GM19395 (cell line): ENCODE measurements around the gene KCNJ1.

ENCODE experiments used
- ATAC-seq: cut with Tn5 transposase; IDR thresholded peaks from one replicate; pipeline ENCODE4 v1.9.1; 2021; ENCODE audit warnings: mild to moderate bottlenecking, moderate library complexity; ENCODE audit not compliant: unreplicated experiment

The KCNJ1 gene

DNA sequence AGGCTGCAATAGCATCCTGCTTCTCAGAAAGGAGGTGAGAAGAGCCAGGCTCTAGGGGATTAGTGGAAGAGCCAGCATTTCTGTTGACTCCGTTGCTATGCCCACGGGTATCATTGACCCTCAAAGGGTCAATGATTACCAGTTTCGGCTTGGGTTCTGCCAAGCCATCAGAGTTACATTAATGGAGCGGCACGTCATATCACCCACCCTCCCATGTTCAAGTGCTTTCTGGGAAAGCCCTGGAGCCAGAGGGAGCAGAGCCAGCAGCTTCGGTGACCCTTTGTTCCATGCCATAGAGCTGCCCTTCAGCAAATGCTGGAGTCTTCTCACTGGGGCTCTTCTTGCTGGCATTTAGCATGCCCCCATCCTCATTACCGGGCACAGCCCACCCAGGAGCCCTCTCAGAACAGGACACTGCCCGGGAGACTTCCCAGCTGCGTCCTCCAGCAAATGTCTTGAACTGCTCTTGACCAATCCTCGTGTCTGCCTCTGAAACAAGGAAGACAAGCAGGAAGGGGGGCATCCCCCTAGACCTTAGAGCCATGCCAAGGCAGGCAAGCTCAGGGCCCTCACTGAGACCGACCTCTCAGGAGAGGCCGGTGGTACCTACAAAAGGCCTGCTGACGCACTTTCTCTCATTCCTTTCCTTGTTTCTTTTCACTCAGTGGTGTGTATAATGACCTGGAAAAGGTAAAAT is 14.6 kb downstream of the KCNJ1 start:
- ATAC-seq, result no peak

DNA sequence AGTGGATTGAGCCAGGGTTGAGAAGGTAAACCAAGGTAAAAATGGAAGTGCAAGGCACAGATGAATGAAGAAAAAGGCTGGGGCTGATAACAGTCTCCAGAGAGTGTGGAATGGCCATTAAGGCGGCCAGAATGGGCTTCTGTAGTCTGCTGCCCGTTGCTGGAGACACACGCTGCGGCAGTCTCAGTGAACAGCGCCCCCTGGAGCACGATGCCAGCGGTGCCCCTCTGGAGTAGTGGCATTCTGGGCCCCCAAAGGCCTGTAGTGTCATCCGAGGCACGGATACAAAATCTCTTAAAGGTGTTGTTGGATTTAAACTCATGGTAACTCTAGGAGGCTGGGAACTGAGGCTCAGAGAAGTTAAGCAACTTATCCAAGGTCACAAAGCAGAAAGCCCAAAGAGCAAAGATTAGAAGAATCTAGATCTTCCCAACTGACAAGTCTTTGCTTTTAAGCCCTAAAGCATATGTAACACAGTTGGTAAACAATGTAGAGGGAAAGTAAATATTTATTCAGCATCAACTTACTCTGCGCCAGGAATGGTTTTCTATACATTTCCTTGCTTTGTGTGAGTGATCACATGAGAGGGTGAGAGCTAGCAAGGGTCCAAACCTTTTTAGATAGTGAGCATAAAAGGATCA is 18.2 kb downstream of the KCNJ1 start:
- ATAC-seq, result peak; percentile 81

DNA sequence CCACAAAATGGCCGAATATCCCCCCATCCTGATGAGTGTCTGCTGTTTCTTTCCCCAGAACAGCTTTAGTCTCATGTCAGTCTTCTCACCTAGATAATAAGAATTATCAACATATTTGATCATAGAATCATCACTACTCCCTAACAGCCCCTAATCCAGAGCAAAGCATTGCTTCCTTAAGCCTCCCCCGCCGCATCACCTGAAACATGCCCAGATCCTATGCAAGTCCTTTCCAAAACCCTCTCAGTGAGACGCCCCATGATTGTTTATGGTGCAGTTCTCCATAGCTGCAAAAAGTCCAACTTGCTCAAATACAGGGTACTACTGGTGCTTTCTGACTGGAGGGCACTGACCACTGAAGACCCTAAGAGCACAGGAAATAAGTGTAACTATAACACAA is 20.1 kb downstream of the KCNJ1 start:
- no peak for ATAC-seq

DNA sequence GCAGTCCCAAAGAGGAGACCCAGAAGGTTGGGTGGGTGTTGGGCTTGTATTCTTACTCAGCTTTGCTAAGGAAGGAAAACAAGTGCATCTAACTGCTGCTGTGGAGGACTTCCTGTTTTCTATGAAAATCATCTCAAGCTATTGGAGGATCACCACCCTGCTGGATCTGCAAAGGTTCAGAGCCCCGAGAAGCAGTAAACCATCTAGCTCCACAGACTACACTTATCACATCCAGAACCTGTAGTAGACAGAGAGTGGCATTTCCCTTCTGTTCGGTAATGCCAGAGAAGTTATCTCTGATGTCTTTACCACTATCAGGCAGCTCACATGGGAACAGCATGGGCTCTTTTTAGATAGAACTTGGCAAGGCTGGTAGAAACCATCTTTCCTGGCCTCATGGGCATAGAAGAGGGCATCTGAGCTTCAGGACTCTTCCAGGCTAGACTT is 21.7 kb downstream of the KCNJ1 start:
- no peak for ATAC-seq

DNA sequence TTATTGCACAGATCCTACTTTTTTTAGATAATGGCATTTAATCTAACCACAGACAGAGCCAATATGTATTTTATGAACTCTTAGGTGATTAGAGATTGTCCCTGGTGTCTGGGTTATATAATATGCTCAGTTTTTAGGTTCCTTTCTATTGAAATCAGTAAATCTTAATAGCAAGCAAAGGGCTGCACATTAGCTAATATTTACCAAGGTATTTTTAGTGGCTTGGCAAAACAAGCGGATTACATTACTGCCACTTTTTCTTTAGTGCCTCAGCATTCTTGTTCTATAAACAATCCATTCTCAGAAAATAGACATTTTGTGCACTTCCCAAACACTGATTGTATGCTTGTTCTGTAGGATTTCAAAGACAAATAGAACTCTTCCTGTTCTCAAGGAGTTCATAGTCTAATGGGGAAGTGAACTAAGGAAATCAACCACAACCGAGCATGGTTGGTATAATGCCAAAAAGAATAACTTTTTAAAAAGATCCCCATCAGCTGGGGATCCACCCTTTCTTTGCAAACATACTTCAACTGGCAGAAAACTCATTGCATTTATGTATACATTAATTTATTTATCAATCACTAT is 23.8 kb downstream of the KCNJ1 start:
- ATAC-seq, result no peak

DNA sequence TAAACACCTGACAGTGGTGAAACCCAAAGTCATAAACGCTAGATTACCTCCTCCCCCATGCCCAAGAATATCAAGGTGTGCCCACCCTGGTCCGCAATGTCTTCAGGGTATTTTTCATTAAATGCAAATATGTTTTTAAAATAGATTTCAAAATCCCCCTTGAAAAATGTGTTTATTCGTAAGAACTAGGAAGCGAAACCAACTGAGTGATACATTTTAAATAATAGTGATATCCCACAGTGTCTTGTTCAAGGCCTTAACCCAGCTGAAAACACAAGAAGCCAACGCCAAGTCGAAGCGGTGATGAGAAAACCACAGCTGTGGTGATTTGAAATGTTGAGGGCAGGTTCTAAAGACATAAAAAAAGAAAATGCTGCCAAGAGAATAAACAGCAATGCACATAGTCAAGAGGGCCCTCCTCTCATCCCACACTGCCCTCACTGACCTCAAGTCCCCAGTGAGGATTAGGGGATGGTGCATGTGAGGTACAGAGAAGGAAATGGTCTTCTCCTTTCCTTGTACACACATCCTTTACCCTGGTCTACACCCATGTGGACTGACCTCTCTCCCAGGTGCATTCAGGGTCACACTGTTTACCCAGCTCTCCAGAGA is 25.5 kb downstream of the KCNJ1 start:
- ATAC-seq, result peak; percentile 78

DNA sequence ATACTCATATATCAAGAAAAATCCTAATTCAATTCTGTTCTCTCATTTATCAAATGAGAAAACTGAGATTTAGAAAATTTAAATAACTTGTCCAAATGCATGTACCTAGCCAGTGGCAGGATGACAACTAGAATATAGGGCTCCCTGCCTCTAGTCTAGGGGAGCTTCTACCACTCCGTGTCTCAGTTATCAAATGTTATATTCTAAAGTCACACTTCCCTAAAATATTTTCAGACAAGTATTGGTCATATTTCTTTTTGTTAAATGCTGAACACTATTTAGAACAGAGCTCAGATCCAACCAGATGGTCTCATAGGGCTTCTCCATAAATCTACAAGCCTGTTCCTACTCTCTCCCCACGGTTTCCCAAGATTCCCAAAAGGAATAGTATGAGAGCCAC is 26.3 kb downstream of the KCNJ1 start:
- ATAC-seq, result no peak

DNA sequence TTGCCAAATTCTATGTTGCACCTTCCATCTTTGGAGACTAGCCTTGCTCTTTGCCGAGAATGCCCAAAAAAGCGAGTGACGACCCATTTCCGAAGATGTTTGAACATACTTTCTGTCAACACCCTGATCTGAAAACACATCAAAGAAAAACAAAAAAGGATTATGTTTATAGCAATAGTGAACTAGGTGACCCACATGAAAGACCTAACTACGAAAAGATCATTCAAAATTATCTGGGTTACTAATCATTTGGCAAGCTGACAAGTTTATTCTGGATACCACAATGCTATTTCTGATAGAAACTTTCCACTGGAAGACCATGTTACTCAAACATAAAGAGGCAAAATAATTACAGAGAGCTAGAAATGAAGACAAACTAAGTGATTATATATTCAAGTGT is 27.0 kb downstream of the KCNJ1 start:
- no peak for ATAC-seq

DNA sequence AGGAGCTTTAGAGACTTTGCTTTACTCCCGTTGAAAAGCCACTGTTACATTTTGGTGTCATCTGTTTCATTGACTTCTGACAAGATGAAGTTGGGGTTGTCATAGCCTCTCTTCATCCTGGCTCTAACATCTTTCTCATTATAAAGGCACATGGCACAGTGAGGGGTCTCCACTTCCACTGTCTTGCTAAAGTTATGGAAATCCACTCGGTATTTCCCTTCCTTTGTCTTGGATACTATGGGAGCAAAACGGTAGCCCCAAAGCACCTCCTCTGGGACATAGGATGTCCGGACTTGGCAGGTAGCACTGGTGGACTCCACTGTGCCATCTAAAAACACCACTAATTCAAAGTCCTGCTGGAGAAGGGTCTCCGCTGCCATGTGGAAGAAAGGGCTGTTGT is 28.0 kb downstream of the KCNJ1 start:
- ATAC-seq, result no peak

DNA sequence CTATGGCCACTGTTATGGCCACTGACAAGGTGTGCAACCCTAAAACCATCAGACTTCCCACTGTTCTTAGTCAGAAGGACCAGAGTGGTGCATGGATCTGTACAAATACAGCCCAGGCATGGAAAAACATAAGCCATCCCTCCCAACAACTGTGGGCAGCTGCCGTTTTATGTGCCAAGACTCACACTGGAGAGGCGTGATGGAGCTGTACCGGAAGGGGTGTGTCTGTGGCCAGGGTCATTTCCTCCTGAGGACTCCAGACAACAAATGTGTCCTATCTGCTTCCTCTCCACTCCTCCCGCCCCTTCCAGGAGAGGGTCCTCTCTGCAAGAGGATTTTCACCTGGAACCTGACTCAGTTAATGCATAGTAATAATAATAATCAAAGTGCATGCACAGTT is 29.5 kb downstream of the KCNJ1 start:
- no peak for ATAC-seq

DNA sequence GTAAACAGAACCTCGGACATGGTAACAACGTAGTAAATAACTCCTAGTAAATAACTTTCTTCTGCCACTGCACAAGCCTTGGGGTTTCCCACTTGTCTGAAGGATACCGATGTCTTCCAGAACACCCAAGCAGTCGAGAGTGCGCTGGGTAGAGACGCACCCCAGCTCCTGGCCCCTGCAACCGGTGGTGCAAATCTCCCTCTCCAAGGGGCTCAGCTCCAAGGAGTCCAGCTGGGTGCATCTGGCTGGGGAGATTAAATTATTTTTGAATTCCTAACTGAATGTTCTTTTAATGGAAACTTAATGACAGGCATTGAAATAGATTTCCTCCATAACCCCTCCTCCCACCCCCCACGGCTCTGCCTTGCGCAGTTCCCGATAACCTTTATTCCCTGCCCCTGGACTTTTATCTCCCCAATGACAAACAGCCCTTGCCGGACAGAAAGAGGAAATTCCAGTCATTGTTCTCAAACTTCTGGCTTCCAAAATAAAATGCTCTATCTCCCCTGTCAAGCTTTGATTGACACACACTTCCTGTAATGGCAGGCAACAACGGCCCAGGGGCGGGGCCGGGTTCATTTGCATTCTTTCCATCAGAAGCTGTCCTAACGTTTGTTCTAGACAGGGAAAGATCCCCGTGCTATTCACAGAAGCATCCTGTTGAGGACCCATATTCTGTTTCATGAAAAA is 31.2 kb downstream of the KCNJ1 start:
- ATAC-seq, result no peak

DNA sequence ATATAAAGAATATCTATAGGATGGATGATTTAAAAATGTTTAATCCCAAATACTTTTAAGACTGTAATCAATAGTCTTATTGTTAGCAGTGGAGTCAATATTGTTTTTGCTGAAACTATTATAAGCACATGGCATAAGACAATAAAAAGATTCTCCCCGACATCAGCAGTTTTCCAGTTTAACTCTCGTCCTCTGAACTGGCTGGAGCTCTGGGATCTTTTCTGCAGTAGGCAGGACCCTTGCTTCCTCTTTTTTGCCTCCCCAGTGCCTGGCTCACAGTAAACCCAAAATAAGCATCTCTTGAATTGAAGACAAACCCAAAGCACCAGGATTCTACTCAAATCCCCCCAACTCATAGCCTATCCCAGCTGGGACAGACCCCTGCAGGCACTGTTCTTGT is 32.9 kb downstream of the KCNJ1 start:
- ATAC-seq, result no peak

DNA sequence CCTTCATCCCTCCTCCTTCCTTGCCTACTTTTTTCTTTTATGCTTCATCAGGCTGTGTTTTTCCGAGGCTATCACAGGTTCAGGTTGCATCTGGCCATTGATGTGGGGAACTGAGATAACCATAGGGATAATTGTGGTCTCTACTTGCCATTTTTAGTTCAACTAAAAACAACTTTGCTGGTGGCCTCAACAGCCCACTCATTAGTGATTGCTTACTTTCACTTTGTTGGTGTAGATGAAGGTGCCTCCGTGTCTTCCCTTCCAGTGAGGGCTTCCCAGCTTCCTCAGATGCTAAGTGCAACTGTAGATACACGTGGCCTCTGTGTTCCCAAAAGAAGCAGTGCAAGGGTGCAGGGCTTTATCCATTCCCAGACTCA is 35.0 kb downstream of the KCNJ1 start:
- ATAC-seq, result peak; percentile 54

DNA sequence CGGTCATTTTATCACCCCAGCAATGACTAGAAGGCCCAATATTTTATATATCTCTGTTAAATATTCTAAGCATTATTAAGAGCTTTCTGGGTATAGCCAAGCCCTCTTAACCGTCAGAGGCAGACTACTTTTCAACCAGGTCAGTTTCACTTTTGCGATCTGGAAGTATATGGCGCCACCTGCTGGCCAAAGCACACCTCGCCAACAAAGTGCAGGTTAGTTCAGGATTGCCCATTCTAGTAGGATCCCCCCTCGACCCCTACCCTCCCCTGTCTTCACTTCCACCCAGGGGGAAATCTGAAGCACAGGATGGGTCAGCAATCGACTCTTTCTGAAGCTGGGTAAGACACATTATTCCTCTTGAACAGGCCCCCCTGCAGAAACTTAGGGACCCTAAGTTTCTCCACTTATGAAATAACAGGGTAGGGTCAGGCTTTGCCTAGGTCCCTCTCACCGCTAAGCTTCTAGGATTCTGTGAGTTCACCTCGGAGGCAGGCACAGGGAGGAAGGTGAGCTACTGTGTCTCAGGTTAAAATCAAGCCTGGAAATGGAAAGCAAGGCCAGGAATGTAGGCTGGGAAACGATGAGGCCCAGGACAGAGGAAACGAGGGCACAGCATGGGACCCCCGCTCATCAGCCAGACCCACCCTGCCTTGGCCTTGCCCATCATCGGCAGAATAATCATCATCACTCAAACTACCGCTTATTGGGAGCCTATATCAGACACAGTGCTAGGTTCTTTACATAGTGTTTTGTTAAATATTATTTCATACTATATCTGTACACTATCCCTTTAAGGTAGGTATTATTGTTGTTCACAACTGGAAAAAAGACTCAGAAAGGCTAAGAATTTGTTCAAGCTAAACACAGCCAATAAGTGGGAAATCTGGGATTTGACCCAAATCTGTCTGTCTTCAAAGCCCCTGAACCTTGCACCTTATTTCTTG is 35.6 kb downstream of the KCNJ1 start:
- peak; percentile 88 for ATAC-seq

DNA sequence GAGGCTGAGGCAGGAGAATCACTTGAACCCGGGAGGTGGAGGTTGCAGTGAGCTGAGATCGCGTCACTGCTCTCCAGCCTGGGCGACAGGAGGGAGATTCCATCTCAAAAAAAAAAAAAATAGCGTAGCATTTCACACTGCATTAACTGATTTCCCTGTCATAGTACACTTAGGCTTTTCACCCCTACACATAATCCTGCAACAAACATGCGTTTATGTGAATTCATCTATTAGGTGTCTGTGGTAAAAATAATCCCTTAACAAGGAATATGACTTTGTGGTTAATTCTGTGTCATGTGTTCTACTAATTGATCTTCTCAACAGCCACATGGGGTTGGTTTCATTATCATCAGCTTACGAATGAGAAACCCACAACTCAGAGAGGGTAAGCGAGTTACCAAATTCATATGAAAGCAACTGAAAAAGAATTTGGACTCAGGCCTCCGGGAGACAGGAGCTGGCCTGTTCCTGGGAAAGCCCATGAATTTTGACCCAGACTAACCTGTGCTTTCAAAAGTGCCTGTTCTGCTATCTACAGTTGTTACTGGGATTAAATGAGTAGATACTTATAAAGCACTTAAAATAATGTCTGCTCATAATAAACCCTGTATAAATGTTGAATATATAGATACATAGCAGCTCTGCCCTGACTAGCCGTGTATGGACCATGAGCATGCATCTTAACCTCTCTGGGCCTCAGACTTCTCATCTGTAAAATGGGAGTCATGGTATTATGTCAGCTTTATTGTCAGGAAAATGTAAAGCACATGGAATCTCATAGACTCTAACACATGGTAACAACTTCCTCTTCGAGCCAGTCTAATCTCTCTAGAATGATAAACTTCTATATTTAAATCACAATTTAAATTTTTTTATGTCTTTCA is 36.6 kb downstream of the KCNJ1 start:
- peak; percentile 38 for ATAC-seq

DNA sequence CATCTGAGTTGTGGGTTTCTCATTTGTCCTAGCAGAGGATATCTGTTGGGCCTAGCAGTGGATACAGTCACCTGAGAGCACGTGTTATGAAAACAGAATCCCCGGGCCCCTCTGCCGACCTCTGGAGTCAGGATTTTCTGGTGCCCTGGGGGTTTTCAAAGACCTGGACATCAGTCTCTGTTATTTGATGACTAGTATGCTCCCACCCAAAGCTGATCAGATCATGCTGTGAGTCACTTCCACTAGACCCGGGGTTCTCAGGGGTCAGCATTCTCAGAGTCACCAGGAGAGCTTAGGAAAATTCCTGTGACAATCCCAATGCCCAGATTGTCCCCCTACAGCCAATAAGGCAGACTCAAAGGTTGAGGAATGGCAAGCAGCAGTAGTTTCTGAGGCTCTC is 38.7 kb downstream of the KCNJ1 start:
- no peak for ATAC-seq

DNA sequence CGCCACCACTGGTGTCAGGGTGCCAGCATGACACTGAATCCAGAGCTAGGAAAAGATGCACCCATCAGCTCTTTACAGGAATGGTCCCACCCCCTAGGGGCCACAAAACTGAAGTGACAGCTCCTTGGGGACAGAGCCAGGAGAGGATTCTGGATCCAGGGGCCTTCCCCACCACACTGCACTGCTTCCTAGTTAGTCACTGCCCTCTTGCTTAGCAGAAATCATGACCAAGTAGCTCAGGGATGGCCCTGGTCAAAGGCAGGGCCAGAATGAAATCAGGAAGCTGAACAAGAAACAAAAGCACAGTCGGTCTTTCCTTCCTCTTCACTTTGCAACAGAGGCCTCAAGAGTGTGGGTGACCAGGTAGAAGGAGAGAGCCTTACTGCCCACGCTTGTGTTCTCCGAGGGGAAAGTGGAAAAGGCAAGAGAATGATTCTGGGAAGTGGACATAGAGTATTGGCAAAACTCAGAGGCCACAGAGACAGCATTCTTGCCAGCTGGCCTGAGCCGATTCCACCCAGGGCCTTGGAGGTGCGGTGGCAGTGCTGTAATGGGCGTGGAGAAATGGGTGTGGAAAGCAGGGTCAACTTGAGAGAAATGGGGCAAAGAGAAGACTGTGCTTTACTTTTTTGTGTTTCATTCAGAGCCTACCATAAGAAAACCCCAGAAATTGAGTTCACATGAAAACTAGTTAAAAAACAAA is 39.8 kb downstream of the KCNJ1 start:
- no peak for ATAC-seq

DNA sequence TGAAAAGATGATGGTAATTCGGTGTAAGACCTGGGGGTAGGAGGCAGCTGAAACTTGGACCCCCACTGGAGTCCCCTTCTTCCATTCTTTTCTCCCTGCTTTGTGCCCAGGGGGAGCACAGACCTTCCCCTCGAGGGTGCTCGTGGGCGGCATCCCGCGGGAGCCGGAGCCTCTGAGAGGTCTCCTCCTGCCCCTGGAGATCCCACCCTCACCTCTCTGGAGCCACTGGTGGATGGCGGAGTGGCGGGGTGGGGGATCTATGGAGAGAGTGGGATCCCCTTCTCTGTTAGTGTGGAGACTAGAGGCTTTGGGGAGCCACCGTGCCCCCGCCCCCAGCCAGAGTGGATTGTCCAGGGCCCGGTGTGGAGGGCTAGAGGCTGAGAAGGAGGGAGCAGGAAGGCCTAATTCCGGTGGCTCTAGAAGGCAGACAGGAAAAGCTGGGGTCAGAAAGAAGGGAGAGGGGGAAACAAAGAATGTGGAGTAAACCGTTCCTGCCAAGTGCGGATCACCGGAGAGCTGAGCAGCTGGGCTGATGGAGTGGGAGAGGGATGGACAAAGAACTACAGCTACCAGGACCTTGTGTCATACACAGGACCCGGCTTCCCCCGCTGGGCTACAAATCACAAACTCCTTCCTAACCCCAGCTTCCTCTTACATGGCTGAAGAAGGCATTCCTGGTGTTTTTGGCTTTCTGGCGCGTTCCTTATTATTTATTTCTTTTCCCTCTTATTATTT is 41.9 kb downstream of the KCNJ1 start:
- ATAC-seq, result no peak
